NK-92 (cell line): Measurements from ENCODE around the gene RAB1A.

Source experiments
- DNase-seq: peaks from one replicate; lab custom pipeline; 2025; ENCODE audit not compliant: unreplicated experiment; lab: John Stamatoyannopoulos, UW

The RAB1A gene

GRCh38 chr2:65039640-65040039 is 90.3 kb downstream of the RAB1A start:
- no peak for DNase-seq

DNA sequence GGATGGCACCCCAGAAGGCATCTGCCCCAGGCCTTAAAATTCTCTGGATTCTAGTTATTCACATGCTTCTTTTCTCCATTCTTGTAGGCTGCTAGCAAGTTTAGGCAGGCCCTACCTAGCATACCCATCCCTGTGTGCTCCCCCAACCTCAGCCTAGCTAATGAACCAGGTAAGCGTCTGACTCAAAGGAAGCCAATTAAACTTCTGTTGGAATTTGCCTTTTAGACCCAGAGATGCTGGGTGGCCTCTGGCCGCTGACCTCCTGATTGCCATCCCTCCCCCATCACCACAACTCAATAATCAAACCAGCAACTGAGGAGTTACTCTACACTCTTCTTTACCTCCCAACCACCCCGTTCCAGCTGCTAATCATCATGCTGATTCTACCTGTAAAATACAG is 92.7 kb downstream of the RAB1A start:
- no peak for DNase-seq
